HFFc6 (cell line): Measurements from ENCODE around the gene TBX1. TPM values are rescaled to one million over a fixed set of nuclear protein-coding genes. Genes with fewer than 3 reads are reported as not detected.

Experiments used
- DNase-seq: peaks from one replicate; pipeline ENCODE4 v3.0.0-alpha.2; 2018
- H3K27ac Mint-ChIP-seq: 2 replicates; pipeline ENCODE4 v1.8.0; 2020; ENCODE audit warnings: mild to moderate bottlenecking, mixed read lengths
- H3K27me3 Mint-ChIP-seq: 2 replicates; pipeline ENCODE4 v1.8.0; 2021; ENCODE audit warnings: mild to moderate bottlenecking, moderate library complexity, mixed read lengths; ENCODE audit not compliant: insufficient read depth
- H3K36me3 Mint-ChIP-seq: 2 replicates; pipeline ENCODE4 v1.8.0; 2021; ENCODE audit warnings: low read depth, mixed read lengths
- H3K4me1 Mint-ChIP-seq: 2 replicates; pipeline ENCODE4 v1.8.0; 2020; ENCODE audit warnings: low read depth, mixed read lengths
- H3K4me3 Mint-ChIP-seq: 2 replicates; pipeline ENCODE4 v1.8.0; 2020; ENCODE audit warnings: mild to moderate bottlenecking, moderate library complexity, mixed read lengths
- H3K9me3 Mint-ChIP-seq: 2 replicates; pipeline ENCODE4 v1.8.0; 2020; ENCODE audit warnings: mild to moderate bottlenecking, mixed read lengths
- CTCF ChIP-seq: fragments of 200-600 bp; sonication (generic); IDR thresholded peaks from 2 replicates; pipeline ENCODE4 v1.5.0; 2021; ENCODE audit warnings: antibody characterized with exemption, mild to moderate bottlenecking
- total RNA-seq, 6 experiments: library from RNA; stranded (reverse); fragmentation: NEBNext Ultra II Directional; extraction: Animal tissue kit (Norgen Biotek cat#: 25700); gene quantifications; 2 replicates in 1 of 6; 3 replicates in 5 of 6; pipeline ENCODE4 v1.2.3, GENCODE V29; 2021

The TBX1 gene
- total RNA-seq, 6 experiments from 2014 or later, result 0.14 to 1.1 (median 0.73) TPM; not detected in 1

GRCh38 chr22:19807914-19808872 is 47.6 kb downstream of the TBX1 start:
- no peak for DNase-seq
- TF ChIP-seq CTCF, result no peak
- Mint-ChIP-seq H3K4me1 (peaks cover 13% of the 10 kb centered on the region), H3K36me3 (no peaks in the 10 kb centered on the region), H3K27me3 (peaks cover 4% of the 10 kb centered on the region), H3K4me3 (no peak overlapping the region), H3K9me3 (no peaks in the 10 kb centered on the region), H3K27ac (no peak overlapping the region)

GRCh38 chr22:19808873-19809478 is 48.4 kb downstream of the TBX1 start:
- Mint-ChIP-seq H3K27ac (no peak overlapping the region), H3K4me3 (no peak overlapping the region), H3K27me3 (peaks cover 2% of the 10 kb centered on the region), H3K36me3 (no peaks in the 10 kb centered on the region), H3K4me1 (peaks cover 13% of the 10 kb centered on the region), H3K9me3 (no peaks in the 10 kb centered on the region)
- DNase-seq, result no peak
- TF ChIP-seq CTCF, result no peak

- Mint-ChIP-seq H3K36me3 (no peaks in the 10 kb centered on the region), H3K9me3 (no peaks in the 10 kb centered on the region)
These were observed 49.2 kb downstream of the TBX1 start for GRCh38 chr22:19809741-19810140.

GRCh38 chr22:19810381-19811201 is 50.0 kb downstream of the TBX1 start:
- no peak for DNase-seq

More at GRCh38 chr22:19809741-19810140, 49.2 kb downstream of the TBX1 start:
- Mint-ChIP-seq H3K27ac (no peak overlapping the region), H3K27me3 (peaks cover 2% of the 10 kb centered on the region), H3K4me1 (peaks cover 13% of the 10 kb centered on the region), H3K4me3 (no peak overlapping the region)
- TF ChIP-seq CTCF, result no peak
- DNase-seq, result no peak

More at GRCh38 chr22:19810381-19811201, 50.0 kb downstream of the TBX1 start:
- H3K9me3 Mint-ChIP-seq, result no peaks in the 10 kb centered on the region
- no peak for TF ChIP-seq CTCF
- H3K27ac Mint-ChIP-seq, result no peak overlapping the region
- peaks cover 2% of the 10 kb centered on the region for H3K27me3 Mint-ChIP-seq
- no peak overlapping the region for H3K4me3 Mint-ChIP-seq
- H3K36me3 Mint-ChIP-seq, result no peaks in the 10 kb centered on the region
- H3K4me1 Mint-ChIP-seq, result peaks cover 13% of the 10 kb centered on the region
